DMS 273 treated with DMSO at 0.1 percent for 48 hours (cell line): ENCODE measurements around the gene DNTT.

Experiments used
- DNase-seq: peaks from one replicate; lab custom pipeline; 2025; lab: John Stamatoyannopoulos, UW

The DNTT gene

GRCh38 chr10:96309628-96310320 lies 5.5 kb downstream of the DNTT start:
- no peak for DNase-seq

GRCh38 chr10:96310321-96310669 lies 6.1 kb downstream of the DNTT start:
- no peak for DNase-seq

- DNase-seq: no peak
Observed at GRCh38 chr10:96311180-96311715, 7.0 kb downstream of the DNTT start.

- DNase-seq: no peak
Observed at GRCh38 chr10:96313344-96313743, 9.1 kb downstream of the DNTT start.

GRCh38 chr10:96317067-96317833 lies 13.0 kb downstream of the DNTT start:
- DNase-seq: no peak

- no peak for DNase-seq
Observed at GRCh38 chr10:96319754-96320474, 15.7 kb downstream of the DNTT start.

GRCh38 chr10:96321822-96322221 lies 17.6 kb downstream of the DNTT start:
- DNase-seq: no peak

GRCh38 chr10:96322275-96322674 lies 18.0 kb downstream of the DNTT start:
- no peak for DNase-seq

GRCh38 chr10:96324447-96324846 lies 20.2 kb downstream of the DNTT start:
- DNase-seq: no peak

GRCh38 chr10:96325719-96326373 lies 21.6 kb downstream of the DNTT start:
- no peak for DNase-seq

GRCh38 chr10:96327462-96327861 lies 23.2 kb downstream of the DNTT start:
- no peak for DNase-seq

GRCh38 chr10:96333101-96333500 lies 28.9 kb downstream of the DNTT start:
- DNase-seq: no peak

- peak; percentile 1 for DNase-seq
Observed at GRCh38 chr10:96334616-96335526, 30.6 kb downstream of the DNTT start.

- DNase-seq: no peak
Observed at GRCh38 chr10:96337106-96337505, 32.9 kb downstream of the DNTT start.

GRCh38 chr10:96338279-96338925 lies 34.2 kb downstream of the DNTT start:
- no peak for DNase-seq

GRCh38 chr10:96339383-96339782 lies 35.1 kb downstream of the DNTT start:
- no peak for DNase-seq

GRCh38 chr10:96339956-96340904 lies 36.0 kb downstream of the DNTT start:
- peak; percentile 9 for DNase-seq

GRCh38 chr10:96341219-96342182 lies 37.3 kb downstream of the DNTT start:
- DNase-seq: no peak
